GM08714 (cell line): ENCODE measurements around the gene ADAMTSL3.

ENCODE experiments used
- H3K4me3 ChIP-seq: fragments of 200-500 bp; sonication (Bioruptor generic); 2 replicates; pipeline ENCODE4 v1.5.1; 2014; ENCODE audit warnings: mild to moderate bottlenecking, low read length, inconsistent platforms
- ZNF274 ChIP-seq: IDR thresholded peaks from 2 replicates; pipeline ENCODE4 v1.6.1; 2012; ENCODE audit warnings: mild to moderate bottlenecking, low read depth, low read length

Gene ADAMTSL3

GRCh38 chr15:83905556-83906273 is 251.8 kb downstream of the ADAMTSL3 start:
- no peak overlapping the region for H3K4me3 ChIP-seq
- no peak for TF ChIP-seq ZNF274

GRCh38 chr15:83911345-83911744 is 257.4 kb downstream of the ADAMTSL3 start:
- TF ChIP-seq ZNF274, result no peak

GRCh38 chr15:83912343-83912742 is 258.4 kb downstream of the ADAMTSL3 start:
- no peak overlapping the region for H3K4me3 ChIP-seq
- no peak for TF ChIP-seq ZNF274

More at GRCh38 chr15:83911345-83911744, 257.4 kb downstream of the ADAMTSL3 start:
- no peak overlapping the region for H3K4me3 ChIP-seq

- H3K4me3 ChIP-seq, result no peak overlapping the region
These were observed 259.2 kb downstream of the ADAMTSL3 start for GRCh38 chr15:83913034-83913632.

GRCh38 chr15:83914906-83915305 is 261.0 kb downstream of the ADAMTSL3 start:
- no peak for TF ChIP-seq ZNF274
- H3K4me3 ChIP-seq, result no peak overlapping the region

More at GRCh38 chr15:83913034-83913632, 259.2 kb downstream of the ADAMTSL3 start:
- TF ChIP-seq ZNF274, result no peak

DNA sequence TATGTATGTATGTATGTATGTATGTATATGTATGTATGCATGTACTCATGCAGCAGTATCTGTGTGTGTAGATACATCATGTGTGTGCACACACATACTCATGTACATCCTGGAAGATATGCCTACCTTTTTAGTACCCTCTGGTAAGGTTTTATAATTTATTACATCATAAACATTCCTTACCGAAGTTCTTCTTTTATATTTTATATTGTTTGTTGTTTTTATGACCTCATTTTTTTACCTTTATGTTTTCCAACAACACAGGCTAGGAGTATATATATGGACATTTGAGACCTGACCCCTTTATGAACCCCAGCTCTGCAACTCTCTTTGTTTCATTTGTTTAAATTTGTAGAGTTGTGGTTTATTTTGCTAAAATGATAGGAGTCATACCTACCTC is 263.5 kb downstream of the ADAMTSL3 start:
- TF ChIP-seq ZNF274, result no peak
- H3K4me3 ChIP-seq, result no peak overlapping the region

- no peak overlapping the region for H3K4me3 ChIP-seq
- TF ChIP-seq ZNF274, result no peak
These were observed 264.1 kb downstream of the ADAMTSL3 start for GRCh38 chr15:83918011-83918410.

DNA sequence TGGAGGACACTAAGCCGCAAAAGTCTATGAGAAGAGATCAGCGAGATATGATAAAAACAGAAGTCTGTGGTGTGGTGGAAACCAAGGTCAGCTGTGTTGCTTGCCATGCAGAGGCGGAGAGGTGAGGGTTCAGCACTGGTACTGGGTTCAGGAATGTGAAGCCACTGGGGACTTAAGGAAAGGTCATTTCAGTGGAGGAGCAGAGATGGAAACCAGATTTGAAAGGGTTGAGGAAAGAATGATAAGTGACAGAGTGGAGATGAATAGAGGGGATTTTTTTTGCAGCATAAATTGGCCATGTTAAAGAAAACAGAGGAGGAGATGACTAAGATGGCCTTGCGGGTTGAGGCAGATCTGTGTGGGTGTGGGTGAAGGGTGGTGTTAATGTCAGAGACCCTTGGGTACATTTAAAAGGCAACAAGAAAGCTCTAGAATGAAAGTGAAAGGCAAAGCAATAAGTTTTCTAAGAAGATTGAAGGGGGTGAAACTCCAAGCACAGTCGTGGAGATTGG is 265.5 kb downstream of the ADAMTSL3 start:
- no peak for TF ChIP-seq ZNF274
- no peak overlapping the region for H3K4me3 ChIP-seq

- H3K4me3 ChIP-seq, result no peak overlapping the region
- TF ChIP-seq ZNF274, result no peak
These were observed 266.1 kb downstream of the ADAMTSL3 start for GRCh38 chr15:83919978-83920510.

DNA sequence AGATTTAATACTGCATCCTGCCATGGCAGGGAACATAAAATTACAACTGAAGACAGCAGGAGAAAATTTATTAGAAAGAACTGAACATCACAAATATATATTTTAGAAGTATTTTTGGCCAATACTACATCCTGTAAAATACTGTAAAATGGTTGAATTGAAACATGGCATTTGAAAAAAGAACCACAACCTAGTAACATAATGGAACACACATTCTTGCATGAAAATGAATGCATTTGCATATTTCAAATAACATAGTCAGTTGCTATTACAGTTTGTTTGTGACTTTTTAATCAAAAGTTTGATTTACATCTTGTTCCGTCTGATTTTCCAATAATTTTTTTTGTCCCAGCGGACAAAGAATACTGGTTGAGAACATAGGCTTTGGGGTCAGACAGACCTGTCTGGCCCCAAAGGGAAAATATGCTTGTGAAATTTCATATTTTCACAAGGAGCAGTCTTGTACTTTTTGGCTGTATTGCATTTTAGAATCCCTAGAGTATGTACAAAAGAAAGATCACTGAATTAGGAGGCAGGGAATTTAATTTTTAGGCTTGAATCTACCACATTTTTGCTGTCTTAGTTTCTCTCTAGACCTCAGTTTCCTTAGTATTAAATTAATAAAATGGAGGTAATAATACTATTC is 268.8 kb downstream of the ADAMTSL3 start:
- no peak for TF ChIP-seq ZNF274
- H3K4me3 ChIP-seq, result no peak overlapping the region

DNA sequence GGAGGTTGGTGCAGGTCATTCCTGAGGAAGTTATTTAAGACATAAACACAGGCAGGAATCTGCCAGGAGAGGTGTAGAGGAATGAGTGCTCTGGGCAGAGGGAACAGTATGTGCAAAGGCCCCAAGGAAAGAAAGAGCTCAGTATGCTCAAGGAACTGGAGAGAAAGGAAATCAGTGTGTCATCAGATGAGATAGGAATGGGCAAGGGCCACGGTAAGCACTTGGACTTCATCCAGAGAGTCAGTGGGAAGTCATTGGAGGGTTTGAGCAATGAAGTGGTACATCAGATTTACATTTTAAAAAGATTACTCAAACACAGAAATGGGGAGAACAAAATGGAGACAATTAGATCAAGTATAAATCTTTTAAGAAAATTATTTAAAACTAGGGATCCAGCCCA is 272.2 kb downstream of the ADAMTSL3 start:
- no peak overlapping the region for H3K4me3 ChIP-seq
- no peak for TF ChIP-seq ZNF274

DNA sequence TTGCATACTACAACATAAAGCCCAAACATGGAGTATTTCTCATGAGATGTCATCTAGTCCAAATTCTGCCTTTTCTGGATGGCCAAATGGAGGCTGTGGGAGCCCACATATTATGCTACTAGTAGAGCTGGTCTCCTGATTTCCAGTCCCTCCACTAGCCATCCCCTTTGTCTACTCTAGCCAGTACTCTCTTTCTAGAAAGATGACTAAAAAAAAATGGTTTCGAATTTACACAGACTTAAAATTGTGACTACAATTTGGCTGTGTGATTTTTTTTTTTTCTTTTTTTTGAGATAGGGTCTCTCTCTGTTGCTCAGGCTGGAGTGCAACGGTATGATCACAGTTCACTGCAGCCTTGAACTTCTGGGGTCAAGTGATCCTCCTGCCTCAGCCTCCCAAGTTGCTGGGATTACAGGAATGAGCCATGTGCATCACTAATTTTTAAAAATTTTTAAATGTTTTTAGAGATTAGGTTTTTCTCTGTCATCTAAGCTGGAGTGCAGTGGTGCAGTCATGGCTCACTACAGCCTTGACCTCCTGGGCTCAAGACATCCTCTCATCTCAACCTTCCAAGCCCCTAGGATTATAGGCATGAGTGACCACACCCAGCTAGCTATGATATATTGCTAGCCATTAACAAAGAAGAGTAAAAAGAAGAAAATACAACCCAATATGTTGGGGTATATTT is 273.9 kb downstream of the ADAMTSL3 start:
- no peak for TF ChIP-seq ZNF274
- H3K4me3 ChIP-seq, result peak overlapping the region; percentile 50; the same call in 1 of the 2 replicates

DNA sequence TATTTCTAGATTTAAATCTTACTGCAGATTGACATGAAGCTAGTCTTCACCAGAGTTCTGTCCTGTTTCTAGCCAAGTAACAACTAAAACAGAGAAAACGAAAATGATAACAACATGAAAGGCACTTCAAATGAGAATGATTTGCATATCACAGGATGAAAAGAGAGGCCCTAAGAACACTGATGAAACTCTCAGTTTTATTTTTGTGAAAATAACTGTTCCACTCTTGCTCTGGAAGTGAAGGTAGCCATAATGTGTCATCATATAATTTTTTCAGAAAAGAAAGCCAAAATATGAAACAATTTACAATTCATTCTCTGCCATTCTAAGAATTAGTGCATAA is 274.4 kb downstream of the ADAMTSL3 start:
- H3K4me3 ChIP-seq, result 0 out of 2 replicates have a peak overlapping the region, but pooled peaks have one; percentile 50
- TF ChIP-seq ZNF274, result no peak

GRCh38 chr15:83928878-83929418 is 275.0 kb downstream of the ADAMTSL3 start:
- H3K4me3 ChIP-seq, result no peak overlapping the region; the same call in 1 of the 2 replicates
- TF ChIP-seq ZNF274, result no peak
